ENCODE data around the gene FPR1.

The FPR1 gene

DNA sequence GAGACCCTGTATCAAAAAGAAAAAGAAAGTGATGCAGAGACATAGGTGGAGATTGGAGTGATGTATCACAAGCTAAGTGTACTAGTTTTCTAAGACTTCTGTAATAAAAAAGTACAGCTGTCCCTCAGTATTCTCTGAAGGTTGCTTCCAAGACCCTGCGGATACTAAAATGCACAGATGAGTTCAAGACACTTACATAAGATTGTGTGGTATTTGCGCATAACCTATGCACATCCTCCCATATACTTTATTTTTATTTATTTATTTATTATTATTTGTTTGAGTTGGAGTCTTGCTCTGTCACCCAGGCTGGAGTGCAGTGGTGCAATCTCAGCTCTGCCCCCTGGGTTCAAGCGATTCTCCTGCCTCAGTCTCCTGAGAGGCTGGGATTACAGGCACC is 14.3 kb downstream of the FPR1 start:
- no peak for DNase-seq (ENCODE audit: low read depth in 3 of 3)

DNA sequence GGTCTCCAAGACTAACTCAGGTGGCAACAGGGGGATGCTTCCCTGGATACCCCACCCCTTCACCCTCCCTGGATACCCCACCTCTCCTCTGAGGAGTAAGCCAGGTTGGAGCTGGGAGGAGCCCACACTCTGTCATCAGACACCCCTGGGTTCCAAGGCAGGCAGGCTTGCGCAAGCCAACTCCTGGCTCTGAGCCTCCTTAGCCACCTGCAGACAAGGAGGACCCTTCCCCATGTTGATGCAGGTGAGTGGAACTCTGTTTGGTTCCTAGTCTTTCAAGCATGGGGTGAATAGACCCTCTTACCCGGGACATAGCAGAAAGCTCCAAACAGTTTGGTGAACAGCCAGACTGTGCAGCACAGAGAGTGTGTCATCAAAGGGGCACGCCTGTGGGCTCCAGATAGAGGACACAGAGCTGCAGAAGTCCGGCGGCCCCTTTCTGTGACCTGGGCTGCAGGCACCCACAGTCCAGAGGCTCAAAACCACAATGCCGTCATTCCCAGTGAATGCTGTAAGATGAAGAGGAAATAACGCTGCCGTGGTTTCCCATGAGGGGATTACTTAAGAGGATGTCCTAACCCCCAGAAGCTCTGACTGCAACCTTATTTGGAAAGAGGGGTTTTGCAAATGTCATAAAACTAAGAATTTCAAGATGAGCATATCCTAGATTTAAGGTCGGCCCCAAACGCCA is 15.8 kb downstream of the FPR1 start:
- no peak for DNase-seq (ENCODE audit: low read depth in 3 of 3)

DNA sequence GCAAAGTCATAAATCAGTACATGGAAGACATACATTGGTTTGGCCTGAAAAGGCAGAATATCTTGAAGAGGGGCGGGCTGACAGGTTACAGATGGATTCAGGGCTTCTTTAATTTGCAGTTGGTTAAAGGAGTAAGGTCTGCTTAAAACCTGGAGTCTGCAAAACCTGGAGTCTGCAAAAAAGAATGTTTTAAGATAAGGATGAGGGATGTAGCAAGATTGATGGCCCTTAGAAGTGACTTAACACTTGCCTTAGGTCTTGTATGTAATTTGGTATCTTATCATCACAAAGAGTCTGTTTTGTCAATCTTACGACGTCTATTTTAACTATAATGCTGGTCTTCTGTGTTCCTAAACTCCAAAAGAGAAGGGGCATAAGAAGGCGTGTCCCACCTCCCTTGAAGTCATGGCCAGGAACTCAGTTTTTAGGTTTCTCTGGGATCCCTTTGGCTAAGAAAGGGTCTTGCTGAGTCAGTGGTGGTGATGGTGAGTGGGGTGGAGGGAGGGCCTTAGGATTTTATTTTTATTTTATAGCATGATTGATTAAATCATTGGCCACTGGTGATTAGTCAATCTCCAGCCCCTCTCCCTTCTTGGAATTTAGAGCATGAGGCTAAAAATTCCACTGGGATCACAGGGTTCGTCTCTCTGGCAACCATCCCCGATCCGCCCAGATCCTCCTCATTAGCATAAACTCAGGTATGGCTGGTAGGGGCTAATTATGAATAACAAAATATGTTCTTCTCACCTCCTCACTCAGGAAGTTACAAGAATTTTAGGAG is 17.7 kb downstream of the FPR1 start:
- DNase-seq (ENCODE audit: low read depth in 3 of 3) = no peak

DNA sequence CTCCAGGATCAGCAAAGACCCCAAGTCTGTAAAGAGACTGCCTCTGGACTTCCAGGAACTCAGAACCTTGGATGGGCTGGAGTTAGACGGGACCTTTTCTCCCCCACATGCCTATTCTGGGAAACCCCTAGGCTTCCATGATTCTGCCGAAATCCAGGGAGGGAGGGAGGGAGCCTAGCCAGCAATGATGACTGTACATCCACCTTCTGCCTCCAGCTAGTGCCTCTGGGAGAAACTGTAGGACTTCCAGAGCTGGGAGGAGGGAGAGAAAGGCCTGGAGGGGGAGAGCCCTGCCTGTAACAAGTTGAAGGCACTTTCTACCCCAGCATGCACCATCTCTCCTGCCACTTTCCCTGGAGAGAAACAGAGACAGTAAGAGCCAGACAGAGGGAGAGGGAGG is 21.9 kb downstream of the FPR1 start:
- DNase-seq (ENCODE audit: low read depth in 3 of 3) = no peak

DNA sequence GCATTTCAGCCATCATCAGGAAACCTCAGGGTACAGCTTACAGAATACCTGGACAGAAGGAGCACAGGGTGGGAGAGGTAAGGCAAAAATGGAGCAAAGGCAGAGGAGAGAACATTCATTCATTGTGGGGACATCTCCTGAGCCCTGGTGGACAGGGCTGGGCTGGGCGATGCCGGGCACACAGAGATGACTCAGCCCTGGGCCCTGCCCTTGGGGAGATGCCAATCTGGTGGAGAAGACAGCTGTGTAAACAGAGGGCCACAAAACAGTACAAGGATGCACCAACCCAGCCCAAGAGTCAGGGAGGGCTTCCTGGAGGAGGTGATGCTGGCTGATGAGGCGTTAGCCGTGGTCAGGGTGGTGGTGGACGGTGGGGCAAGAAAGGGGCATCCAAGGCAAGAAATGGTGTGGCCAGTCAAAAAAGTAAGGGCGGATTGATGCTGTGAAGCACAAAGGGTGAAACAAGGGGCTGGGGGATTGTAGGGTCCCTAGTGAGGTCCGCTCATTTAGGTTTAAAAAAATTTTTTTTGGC is 24.3 kb downstream of the FPR1 start:
- DNase-seq (ENCODE audit: low read depth in 3 of 3) = no peak

DNA sequence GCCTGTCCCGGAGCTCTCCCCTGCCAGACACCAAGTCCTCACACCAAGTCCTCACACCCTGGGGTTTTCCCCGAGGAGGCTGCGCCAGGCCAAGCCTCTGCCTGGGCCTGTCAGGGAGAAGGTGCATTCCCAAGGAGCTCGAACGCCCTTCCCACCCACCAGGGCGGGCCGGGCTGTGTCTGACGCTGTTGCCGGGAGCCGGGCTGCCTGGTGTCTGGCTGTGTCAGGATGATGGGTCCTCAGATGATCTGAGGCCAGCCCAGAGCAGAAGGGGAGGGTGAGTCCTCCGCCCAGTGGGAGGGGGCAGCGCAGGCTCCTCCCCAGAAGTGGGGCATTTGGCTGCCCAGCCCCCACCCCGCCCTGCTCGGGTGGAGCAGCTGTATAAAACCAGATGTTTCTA is 25.6 kb downstream of the FPR1 start:
- DNase-seq (ENCODE audit: low read depth in 3 of 3) = no peak

DNA sequence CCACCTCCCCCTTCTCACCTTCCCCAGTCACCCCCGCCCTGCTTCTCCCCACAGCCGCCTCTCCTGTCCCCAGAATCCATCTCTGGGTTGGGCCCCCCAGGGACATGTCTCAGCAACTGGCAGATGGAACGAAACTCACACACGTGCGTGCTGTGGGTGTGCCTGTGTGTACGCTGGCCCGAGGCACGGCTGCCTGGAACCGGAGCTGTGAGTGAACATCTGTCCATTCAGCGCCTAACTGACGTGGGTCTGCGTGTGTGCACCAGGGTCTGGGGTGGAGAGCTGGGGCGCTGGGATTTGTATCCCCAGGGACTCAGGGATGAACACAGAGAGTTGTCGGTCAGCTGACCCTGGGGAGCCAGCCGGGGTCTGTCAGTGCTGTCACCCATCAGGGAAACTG is 27.1 kb downstream of the FPR1 start:
- DNase-seq (ENCODE audit: low read depth in 3 of 3) = no peak

DNA sequence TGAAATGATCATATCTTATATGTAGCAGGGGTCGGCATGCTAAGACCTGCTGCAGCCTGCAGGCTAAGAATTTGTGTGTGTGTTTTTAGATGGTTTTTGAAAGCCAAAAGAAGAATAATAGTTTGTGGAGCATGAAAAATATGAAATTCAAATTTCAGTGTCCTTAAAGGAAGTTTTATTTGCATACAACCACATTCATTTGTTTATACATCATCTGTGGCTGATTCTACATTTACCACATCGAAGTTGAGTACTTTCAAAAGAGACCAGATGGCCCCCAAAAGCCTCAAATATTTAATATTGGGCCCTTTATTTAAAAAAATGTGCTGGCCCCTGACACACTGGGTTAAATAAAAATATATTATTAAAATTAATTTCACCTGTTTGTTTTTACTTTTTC is 29.2 kb downstream of the FPR1 start:
- no peak for DNase-seq (ENCODE audit: low read depth in 3 of 3)

DNA sequence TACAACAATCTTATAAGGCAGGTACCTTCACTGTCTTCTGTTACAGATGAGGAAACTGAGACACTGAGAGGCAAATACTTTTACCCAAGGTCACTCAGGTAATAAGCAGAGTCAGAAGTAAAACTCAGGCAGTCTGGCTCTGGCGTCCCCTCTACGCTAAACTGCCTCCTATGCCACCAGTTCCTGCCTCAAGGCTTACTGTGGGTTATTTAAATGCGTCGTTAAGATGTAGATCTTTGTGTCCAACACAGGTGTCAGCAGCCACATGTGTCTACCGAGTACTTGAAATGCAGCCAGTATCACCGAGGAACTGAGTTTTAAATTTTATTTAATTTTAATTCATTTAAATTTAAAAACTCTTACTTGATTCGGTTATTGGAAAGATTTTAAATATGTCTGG is 29.8 kb downstream of the FPR1 start:
- DNase-seq (ENCODE audit: low read depth in 3 of 3) = no peak

DNA sequence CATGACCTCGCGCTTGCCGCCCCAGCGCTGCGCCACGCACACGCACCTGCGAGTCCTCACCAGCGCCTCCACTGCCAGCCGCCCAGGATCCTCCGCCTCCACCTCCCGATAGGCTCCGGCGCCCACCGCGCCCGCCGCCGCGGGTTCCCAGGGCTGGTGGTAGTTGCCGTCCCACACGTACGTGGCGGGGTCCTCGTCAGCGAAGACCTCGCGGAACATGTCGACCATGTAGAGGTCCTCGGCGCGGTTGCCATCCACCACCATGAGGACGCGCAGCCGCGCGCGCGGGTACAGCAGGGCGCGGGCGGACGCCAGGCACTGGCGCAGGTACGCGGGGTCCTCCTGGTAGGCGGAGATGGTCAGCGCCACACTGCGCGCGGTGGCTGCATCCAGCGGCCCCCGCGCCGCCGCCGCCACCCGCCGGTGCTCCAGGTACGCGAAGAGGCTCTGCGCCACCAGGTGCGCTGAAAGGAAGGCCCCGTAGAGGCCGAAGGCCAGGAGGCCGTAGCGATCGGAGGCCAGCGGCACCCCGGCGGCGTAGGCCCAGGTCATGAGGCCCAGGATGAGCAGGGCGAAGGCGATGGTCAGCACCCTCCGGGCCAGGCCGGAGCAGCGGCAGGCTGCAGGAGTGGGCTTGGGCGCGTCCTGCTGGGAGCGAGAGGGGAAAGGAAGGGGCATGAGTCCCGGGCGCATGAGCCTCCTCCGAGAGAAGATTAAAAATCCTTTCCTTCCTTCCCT is 32.3 kb downstream of the FPR1 start:
- no peak for DNase-seq (ENCODE audit: low read depth in 3 of 3)

DNA sequence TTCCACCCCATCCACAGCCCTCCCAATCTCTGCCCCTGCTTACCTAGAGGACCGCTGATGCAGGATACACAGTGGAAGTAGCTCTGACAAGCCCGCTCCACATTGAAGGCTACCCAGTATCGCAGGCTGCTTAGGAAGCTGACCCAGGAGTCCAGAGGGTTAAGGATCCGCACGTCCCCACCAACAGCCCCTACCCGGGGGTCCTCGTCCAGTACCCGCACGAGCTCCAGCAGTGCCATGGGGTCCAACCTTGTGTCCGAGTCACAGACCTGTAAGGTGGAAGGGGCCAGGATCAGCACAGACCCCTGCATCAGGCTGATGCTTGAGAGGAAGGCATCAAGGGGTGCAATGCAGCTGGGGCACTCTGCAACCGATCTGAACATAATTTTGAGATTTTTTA is 34.8 kb downstream of the FPR1 start:
- DNase-seq (ENCODE audit: low read depth in 3 of 3) = no peak

DNA sequence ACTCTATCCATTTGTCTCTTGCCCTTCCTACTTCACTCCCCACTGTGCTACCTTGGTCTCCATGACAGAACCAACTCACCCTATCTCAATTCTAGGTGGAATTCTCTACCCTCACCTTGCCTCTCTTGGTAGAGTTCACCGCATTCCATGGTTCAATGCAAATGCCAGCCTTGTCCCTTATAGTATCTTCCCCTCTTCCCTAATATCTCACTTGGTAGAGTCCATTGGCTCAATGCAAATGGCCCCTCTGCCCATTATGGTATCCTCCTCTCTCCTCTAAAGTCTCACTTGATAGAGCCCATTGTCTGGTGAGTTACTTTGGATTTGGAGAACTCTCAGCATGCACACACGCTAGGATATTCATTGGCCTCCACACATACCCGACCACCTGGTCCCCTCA is 35.8 kb downstream of the FPR1 start:
- no peak for DNase-seq (ENCODE audit: low read depth in 3 of 3)

DNA sequence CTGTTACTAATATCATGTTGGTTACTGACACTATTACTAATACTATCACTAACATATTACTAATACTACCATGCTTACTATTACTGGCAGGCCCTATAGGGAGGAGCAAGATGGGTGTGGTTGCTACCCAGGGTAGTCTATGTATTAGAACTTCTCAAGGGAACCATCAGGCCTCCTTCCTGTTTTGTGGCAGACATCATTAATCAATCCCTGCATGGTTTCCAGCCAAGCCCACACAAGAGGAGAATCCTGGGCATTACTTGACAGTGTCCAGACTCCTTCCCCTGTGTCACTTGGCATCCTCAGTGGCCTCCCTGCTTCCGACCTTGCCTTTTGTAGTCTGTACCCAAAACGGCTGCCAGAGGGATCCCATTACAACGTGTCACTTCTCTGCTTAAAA is 36.8 kb downstream of the FPR1 start:
- no peak for DNase-seq (ENCODE audit: low read depth in 3 of 3)

DNA sequence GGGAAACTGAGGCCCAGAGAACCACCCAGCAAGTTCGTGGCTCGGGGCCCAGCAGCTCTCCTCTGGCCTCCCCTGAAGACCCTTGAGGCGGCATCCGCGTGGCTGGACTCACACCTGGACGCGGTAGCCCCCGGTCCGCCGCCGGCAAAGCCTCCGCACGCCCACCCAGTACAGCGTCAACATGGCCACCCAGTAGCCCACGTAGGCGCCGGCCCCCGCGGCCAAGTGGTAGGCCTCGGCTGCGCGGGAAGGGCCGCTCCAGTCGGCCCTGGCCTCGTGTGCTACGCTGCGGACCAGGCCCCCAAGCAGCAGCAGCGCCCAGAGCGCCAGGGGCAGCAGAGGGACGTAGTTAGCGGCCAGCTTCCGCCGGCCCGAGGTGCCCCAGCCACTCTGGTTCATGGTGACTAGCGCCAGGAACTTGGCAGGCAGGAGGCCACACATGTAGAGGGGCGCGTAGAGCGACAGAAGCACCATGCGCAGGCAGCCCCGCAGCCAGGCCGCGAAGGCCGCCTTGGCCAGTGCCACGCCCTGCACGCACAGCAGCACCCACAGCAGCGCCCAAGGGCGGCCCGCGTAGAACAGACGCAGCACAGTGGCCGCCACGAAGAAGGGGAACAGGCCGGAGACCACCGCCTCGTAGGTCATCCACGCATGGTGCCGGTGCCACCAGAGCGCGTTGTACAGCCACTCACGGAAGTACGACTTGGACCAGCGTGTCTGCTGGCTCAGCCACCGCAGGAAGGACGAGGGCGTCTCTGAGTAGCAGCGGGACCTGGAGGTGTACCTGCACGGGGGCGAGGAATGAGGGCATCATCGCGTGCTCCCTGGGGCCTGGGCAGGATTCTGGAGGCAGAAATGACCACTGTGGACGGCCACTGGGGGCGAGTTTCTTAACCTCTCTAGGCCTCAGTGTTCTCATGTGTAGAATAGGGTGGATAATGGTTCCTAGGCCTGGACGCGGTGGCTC is 38.1 kb downstream of the FPR1 start:
- DNase-seq (ENCODE audit: low read depth in 3 of 3) = no peak

DNA sequence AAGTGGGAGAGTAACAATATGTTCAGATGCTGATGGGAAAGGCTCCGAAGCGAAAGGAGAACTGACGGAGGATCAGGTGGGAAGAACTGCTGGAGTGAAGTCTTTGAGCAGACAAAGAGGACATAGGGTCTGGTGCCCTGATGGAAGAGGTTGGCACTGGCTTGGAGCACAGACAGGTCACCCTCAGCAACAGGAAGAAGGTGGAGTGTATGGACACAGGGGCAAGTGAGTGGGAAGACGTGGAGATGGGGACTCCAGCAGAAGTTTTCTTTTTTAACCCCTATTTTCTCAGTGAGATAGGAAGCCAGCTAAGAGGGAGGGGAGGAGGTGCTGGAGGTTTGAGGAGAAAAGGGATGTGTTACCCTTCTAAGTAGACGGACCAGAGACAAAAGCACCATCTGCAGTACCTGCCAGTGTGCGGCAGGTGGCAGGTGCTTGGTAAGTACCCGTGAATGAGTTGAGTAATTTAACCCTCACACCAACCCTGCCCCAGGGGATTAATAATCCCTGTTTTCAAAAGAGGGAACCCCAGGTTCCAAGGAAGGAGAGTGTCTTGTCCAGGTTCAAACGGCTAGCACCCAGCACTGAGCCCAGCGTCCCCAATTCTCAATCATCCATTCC is 39.1 kb downstream of the FPR1 start:
- no peak for DNase-seq (ENCODE audit: low read depth in 3 of 3)

DNA sequence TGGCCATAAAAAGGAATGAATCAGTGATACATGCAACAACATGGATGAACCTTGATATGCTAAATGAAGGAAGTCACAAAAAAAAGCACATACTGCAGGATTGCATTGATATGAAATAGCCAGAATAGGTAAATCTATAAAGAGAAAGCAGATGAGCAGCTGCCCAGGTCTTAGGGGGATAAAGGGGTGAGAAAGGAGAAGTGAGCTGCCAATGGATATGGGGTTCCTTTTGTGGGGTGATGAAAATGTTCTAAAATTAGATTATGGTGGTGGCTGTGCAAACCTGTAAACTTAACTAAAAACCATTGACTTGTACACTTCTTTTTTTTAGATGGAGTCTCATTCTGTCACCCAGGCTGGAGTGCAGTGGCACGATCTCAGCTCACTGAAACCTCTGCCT is 40.0 kb downstream of the FPR1 start:
- DNase-seq (ENCODE audit: low read depth in 3 of 3) = no peak

DNA sequence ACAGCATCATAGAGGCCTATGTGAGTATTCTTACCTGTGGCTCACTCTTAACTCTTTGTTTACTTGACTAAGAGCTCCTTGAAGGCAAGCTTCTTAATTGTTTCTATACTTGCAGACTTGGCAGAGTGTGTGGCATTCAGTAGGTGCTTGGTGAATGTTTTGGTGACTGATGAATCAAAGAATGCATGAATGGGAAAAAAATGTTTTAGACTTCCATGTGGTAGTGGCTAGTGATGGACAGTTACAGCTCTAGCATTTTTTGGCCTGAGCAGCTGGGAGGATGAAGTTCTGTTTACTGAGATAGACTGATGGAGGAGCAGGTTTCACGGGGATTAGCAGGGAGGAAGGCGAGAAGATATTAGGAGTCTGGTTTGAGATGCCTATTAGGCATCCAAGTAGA is 41.5 kb downstream of the FPR1 start:
- DNase-seq (ENCODE audit: low read depth in 3 of 3) = no peak

DNA sequence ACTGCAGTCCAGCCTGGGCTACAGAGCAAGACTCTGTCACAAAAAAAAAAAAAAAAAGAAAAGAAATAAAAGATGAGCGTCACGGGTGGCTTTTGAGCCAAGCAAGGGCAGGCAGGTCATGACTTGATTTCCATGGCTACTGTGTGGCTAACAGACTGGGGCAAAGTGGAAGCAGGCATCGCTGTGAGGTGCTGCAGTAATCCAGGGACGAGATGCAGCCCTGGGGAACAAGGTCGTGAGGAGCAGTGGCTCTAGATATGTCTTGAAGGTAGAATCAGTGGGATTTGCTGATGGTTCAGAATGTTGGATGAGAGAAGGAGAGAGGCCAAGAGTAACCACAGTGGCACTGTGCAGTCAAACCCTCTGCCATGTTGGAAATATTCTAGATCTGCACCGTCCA is 42.1 kb downstream of the FPR1 start:
- no peak for DNase-seq (ENCODE audit: low read depth in 3 of 3)

DNA sequence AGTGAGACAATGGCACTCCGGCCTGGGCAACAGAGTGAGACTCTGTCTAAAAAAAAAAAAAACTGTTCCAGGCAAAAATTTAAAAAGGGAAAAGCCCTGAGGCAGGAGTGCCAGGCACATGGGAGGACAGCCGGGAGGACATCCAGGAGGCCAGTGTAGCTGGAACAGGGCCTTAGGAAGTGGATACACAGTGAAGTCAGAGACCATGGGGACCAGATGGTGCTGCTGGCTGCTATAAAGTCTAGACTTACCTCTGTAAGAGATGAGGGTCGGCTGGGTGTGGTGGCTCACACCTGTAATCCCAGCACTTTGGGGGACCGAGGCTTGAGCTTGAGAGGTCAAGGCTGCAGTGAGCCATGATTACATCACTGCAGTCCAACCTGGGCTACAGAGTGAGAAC is 42.9 kb downstream of the FPR1 start:
- no peak for DNase-seq (ENCODE audit: low read depth in 3 of 3)

DNA sequence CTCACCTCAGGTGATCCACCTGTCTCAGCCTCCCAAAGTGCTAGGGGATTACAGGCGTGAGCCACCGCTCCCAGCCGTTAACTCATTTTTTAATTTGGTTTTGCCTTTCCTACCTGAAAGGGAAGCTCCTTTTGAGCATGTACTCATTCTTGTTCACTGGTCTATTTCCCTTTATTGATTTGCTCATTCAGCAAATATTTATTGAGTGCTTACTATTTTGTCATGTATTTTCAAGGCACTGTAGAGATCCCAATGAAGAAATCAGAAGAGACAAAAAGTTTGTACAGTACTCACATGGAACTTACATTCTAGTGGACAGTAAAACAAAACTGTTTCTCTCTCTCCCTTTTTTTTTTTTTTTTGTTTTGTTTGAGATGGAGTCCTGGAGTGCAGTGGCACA is 44.8 kb downstream of the FPR1 start:
- DNase-seq (ENCODE audit: low read depth in 3 of 3) = no peak

DNA sequence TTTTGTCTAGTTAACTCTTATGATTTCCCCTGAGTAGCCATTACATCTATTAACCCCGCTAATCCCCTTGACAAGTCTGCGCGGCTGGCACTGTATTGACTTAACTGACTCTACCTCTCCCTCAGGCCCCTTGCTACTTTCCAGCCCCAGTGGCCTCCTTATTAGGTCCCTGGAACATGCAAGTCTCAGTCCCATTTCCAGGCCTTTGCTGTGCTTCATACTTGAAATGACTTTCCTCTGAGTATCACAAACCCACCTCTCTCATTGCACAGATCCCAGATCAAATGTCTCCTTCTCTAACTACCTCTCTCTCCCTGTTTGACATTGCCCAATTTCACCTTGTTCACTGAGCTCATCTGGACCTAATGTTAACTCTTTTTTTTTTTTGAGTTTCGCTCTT is 45.4 kb downstream of the FPR1 start:
- DNase-seq (ENCODE audit: low read depth in 3 of 3) = no peak
